Ectodermal cell (in vitro differentiated cells): ENCODE results near the gene DAB1.

Source experiments
- H3K27ac ChIP-seq: 2 replicates; pipeline ENCODE4 v1.7.0; 2013; ENCODE audit warnings: mild to moderate bottlenecking, low read depth, low read length; ENCODE audit not compliant: insufficient read depth, poor library complexity, severe bottlenecking
- H3K27me3 ChIP-seq: 2 replicates; pipeline ENCODE4 v1.7.0; 2013; ENCODE audit warnings: mild to moderate bottlenecking, low read length; ENCODE audit not compliant: insufficient read depth, control insufficient read depth, poor library complexity, severe bottlenecking
- H3K36me3 ChIP-seq: one replicate; pipeline ENCODE4 v1.7.0; 2013; ENCODE audit warnings: low read length; ENCODE audit not compliant: control insufficient read depth, insufficient read depth
- H3K4me1 ChIP-seq: one replicate; pipeline ENCODE4 v1.7.0; 2013; ENCODE audit warnings: low read length; ENCODE audit not compliant: control insufficient read depth, insufficient read depth
- H3K4me3 ChIP-seq: 2 replicates; pipeline ENCODE4 v1.7.0; 2013; ENCODE audit warnings: low read depth, low read length, control low read depth; ENCODE audit not compliant: insufficient read depth
- H3K9me3 ChIP-seq: 2 replicates; pipeline ENCODE4 v1.7.0; 2013; ENCODE audit warnings: mild to moderate bottlenecking, low read length, moderate library complexity; ENCODE audit not compliant: control insufficient read depth
- WGBS, 2 experiments: methylation state at CpG; one replicate each; pipeline ENCODE4 v1.1.7; 2013; ENCODE audit warnings: missing lambda C conversion rate in 2 of 2; 5-methylcytosine and 5-hydroxymethylcytosine counted together

DAB1 gene

DNA sequence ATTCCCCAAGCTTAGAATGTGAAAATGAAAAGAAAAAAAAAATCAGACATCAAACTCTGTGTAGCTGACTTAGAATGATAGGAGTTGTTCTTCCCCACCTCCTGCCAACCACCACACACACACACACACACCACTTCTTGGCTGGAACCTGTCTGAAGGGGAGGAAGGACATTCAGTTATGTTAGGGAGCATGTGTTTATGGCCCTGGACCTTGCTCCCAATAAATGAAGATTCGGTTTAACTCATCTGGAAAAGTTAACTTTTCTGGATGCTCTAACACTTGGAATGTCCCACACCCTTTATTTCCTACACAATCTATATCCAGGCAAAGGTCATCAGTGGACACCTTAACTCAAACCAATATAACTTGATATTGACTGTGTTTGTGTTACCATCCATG lies 112.4 kb downstream of the DAB1 start:
- WGBS, 2 experiments, result 84 to 100% methylated on average over 1 of the region's 1 CpG
- no peaks in the 10 kb centered on the region for H3K9me3 ChIP-seq
- no peaks in the 10 kb centered on the region for H3K4me1 ChIP-seq
- H3K27ac ChIP-seq, result no peak overlapping the region
- no peak overlapping the region for H3K4me3 ChIP-seq
- no peaks in the 10 kb centered on the region for H3K27me3 ChIP-seq
- no peaks in the 10 kb centered on the region for H3K36me3 ChIP-seq

DNA sequence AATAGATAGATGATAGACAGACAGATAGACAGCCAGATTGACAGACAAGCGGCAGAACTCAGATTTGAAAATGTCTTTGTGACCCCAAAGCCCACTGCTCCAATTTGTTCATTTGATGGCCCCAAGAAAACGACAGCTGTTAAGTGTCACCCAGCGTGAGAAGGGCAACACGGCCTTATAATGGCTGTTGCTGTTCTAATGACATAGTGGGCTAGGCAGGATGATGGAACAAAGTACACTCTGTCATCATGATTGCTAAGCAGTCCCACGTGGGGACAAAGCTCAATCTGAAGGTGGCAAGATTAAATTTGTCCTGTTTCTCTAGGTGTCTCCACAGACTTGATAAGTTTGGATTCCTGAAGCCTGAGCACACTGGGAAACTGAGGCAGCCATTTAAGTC lies 112.9 kb downstream of the DAB1 start:
- H3K36me3 ChIP-seq, result no peaks in the 10 kb centered on the region
- H3K4me1 ChIP-seq, result no peaks in the 10 kb centered on the region
- no peaks in the 10 kb centered on the region for H3K27me3 ChIP-seq
- H3K27ac ChIP-seq, result no peak overlapping the region
- WGBS, 2 experiments, result 92 to 94% methylated on average over 5 of the region's 5 CpGs
- H3K4me3 ChIP-seq, result no peak overlapping the region
- H3K9me3 ChIP-seq, result no peaks in the 10 kb centered on the region

DNA sequence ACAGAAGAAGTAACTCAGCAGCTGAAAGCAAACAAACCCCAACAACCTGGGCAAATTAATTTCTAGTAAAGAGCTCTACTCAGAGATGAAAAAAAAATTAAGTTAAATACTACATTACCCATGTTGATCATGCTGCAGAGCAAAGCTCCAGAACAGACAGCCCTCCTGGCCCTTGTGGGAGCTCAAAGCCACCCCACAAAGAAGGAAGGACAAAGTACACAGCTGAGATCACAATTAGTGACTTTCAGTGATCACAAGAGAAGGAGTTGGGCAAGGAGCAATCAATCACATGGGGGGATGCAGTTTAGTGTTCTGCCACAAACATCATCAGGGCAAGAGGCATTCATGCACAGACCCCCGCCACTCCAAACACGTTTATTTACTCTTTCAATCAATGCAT lies 114.2 kb downstream of the DAB1 start:
- Histone ChIP-seq H3K27ac (no peak overlapping the region), H3K4me1 (peaks cover 6% of the 10 kb centered on the region)

DNA sequence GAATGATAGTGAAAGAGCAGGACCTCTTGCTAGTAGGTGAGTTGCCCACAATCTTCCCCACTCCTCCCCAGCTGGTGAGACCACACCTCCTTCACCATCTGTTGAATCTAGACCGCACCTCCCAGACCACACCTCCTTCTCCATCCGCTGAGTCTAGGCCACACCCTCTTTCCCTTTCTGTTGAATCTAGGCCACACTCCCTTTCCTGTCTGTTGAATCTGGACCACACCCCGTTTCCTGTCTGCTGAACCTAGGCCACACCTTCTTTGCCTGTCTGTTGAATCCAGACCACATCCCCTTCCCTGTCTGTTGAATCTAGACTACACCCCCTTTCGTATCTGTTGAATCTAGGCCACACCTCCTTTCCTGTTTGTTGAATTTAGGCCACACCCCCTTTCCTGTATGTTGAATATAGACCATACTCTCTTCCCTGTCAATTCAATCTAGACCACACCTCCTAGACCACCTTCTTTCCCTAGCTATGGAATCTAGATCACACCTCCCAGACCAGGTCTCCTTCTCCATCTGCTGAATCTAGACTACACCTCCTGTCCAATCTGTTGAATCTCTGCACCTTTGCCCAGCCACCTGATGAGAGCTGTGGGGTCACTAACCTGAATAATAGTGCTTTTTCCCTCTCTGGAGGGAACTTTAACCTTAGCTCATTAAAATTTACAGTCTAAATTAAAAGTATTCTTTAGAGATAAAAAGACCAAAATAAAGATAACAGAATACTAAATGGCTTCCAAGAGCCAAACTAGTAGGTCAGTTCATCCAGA lies 116.3 kb downstream of the DAB1 start:
- WGBS, 2 experiments, result 91 to 94% methylated on average over 4 of the region's 4 CpGs
- no peaks in the 10 kb centered on the region for H3K36me3 ChIP-seq
- H3K27me3 ChIP-seq, result no peaks in the 10 kb centered on the region
- no peak overlapping the region for H3K4me3 ChIP-seq
- no peaks in the 10 kb centered on the region for H3K9me3 ChIP-seq
- H3K4me1 ChIP-seq, result peaks cover 6% of the 10 kb centered on the region
- H3K27ac ChIP-seq, result no peak overlapping the region

More for the DNA sequence above, 114.2 kb downstream of the DAB1 start:
- H3K27me3 ChIP-seq, result no peaks in the 10 kb centered on the region
- H3K36me3 ChIP-seq, result no peaks in the 10 kb centered on the region
- H3K4me3 ChIP-seq, result no peak overlapping the region
- 82 to 94% methylated on average over 2 of the region's 2 CpGs for WGBS, 2 experiments
- H3K9me3 ChIP-seq, result no peaks in the 10 kb centered on the region

DNA sequence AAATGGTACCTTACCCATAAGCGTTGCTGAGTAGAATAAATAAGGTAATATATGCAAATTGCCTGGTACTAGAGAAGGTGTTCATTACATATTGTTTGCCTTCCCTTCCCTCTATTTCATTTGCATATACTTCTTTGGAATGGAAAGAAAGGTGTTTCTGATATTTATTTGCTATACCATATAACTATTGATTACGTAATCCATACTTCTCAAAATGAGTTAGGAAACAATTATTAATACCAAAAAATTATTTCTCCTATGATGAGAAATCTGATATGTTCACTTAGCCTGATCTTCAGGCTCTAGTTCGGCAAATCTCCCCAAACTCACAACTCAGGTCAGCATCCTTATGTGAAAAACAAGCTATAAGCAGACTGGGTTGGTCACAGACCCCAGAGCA lies 119.3 kb downstream of the DAB1 start:
- Histone ChIP-seq H3K9me3 (no peaks in the 10 kb centered on the region), H3K4me3 (no peak overlapping the region), H3K36me3 (no peaks in the 10 kb centered on the region), H3K27me3 (no peaks in the 10 kb centered on the region), H3K4me1 (peaks cover 6% of the 10 kb centered on the region), H3K27ac (no peak overlapping the region)
- WGBS, 2 experiments, result 99 to 100% methylated on average over 1 to 3 of the region's 3 CpGs

DNA sequence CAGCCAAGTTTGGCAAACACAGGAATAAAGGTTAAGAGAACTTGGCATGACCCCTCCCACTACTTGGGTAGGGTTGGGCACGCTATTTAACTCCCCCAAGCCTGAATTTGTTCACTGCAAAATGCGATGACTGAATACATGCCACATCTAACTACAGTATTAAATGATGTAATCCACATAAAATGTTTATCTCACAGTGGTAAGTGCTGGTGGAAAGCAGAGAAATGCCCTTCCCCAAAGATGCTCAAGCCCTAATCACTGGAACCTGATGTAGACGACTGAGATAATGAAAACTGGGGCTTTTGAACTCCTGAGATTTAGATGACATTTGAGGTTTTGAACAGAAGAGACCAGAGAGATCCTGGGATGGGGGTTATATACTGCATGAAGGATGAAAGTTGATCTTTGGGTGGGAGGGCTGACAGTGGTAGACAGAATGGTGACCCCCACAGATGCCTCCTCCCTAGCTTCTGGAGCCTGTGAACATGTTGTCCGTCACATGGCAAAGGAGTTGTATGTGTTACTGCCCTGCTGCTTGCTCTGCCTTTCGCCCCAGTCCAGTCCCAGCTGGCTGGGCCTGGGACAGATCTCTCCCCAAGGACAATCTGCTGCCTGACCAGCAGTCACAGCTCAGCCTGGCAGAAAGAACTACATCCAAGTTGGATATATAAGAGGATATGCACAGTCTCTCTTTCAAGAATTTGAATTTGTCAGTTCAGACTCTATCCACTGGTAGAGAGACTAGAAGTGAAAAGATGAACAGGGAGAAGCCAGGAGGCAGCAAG lies 120.9 kb downstream of the DAB1 start:
- H3K9me3 ChIP-seq, result no peaks in the 10 kb centered on the region
- H3K4me1 ChIP-seq, result peaks cover 6% of the 10 kb centered on the region
- no peaks in the 10 kb centered on the region for H3K27me3 ChIP-seq
- 93 to 96% methylated on average over 4 to 5 of the region's 5 CpGs for WGBS, 2 experiments
- H3K27ac ChIP-seq, result no peak overlapping the region
- H3K36me3 ChIP-seq, result no peaks in the 10 kb centered on the region
- H3K4me3 ChIP-seq, result no peak overlapping the region

DNA sequence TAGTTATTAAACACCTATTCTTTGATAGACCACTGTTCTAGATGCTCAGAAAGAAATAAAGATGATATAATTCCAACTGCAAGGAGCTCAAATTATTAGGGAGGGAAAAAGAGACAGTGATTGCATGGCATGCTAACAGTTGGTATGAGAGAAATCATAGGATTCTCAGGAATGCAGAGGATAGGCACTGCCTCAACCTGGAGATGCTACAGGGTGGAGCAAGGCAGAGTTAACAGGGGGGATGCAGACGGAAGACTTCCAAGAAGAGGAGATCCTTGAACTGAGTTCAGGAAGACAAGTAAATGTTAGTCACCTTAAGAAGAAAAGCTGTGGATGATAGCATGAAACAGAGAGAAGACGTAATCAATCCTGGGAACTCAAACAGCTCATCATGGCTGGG lies 123.7 kb downstream of the DAB1 start:
- no peaks in the 10 kb centered on the region for H3K36me3 ChIP-seq
- peaks cover 4% of the 10 kb centered on the region for H3K4me1 ChIP-seq
- 85 to 89% methylated on average over 2 of the region's 2 CpGs for WGBS, 2 experiments
- H3K4me3 ChIP-seq, result no peak overlapping the region
- no peaks in the 10 kb centered on the region for H3K27me3 ChIP-seq
- H3K9me3 ChIP-seq, result no peaks in the 10 kb centered on the region
- no peak overlapping the region for H3K27ac ChIP-seq

DNA sequence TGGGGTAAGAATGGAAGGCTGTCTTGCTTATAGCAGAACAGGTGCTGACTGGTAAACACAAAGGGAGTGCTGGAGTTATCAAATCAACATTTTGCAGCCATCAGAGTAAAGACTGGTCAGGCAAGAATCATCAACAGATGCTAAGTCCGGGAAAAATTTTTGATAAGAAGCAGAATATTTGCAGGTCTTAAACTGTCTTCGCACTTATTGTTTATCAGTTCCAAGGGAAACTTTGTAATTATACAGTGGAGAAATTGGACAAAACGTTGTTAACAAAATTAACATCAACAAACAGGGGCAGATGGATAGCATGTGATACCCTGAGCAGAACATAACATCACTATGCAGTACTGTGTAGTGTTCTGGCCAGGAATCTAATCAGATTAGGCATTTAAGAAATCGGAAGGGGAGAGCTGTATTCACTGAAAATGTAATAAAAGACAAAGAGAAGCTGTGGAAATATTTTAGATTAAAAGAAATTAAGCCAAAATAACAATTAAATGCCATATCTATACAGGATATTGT lies 127.1 kb downstream of the DAB1 start:
- 94 to 96% methylated on average over 4 of the region's 4 CpGs for WGBS, 2 experiments
- no peak overlapping the region for H3K27ac ChIP-seq
- H3K9me3 ChIP-seq, result no peaks in the 10 kb centered on the region
- no peak overlapping the region for H3K4me3 ChIP-seq
- H3K27me3 ChIP-seq, result no peaks in the 10 kb centered on the region
- no peaks in the 10 kb centered on the region for H3K36me3 ChIP-seq
- H3K4me1 ChIP-seq, result no peaks in the 10 kb centered on the region

DNA sequence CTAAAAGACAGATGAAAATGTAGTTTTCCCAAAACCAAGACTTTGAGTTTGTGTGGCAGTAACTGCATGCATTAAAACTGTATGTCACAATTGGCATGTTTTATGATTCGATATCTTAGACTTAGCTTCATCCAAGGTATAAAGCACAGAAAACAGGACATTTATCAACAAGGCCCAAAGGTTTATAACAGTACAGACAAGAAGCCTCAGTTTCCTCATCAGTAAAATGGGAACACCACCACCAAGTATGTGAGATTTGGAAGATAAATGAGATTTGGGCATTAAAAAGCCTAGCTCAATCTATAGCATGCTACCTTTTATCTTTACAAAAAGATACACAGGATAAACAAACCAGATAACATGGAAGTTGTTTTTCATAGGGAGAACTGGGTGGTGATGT lies 128.5 kb downstream of the DAB1 start:
- Histone ChIP-seq H3K27me3 (no peaks in the 10 kb centered on the region), H3K27ac (no peak overlapping the region), H3K36me3 (no peaks in the 10 kb centered on the region), H3K9me3 (no peaks in the 10 kb centered on the region), H3K4me3 (no peak overlapping the region), H3K4me1 (no peaks in the 10 kb centered on the region)
- 92 to 95% methylated on average over 1 of the region's 1 CpG for WGBS, 2 experiments

DNA sequence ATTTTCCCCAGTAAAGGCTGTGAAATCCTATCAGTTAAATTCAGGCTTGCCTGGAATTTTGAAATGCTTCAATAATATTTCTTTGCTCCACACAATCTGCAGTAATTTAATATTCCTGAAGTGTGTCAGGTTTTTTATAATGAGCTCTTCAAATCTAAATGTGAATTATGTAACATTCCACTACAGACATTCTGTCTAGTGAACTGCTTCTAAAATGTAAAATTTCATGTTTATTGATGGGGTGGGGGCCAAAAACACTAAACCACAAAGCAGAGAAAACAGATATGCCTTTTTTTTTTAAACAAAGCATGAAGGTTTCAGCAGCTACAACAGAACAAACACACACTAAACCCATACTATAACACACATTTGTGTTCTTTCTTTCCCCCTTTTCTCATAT lies 129.7 kb downstream of the DAB1 start:
- no peak overlapping the region for H3K27ac ChIP-seq
- no peaks in the 10 kb centered on the region for H3K36me3 ChIP-seq
- no peaks in the 10 kb centered on the region for H3K9me3 ChIP-seq
- H3K27me3 ChIP-seq, result no peaks in the 10 kb centered on the region
- H3K4me1 ChIP-seq, result no peaks in the 10 kb centered on the region
- H3K4me3 ChIP-seq, result no peak overlapping the region
